WTC11 (cell line): ENCODE measurements around the gene GPR153. TPM values are rescaled to one million over a fixed set of nuclear protein-coding genes. Genes with fewer than 3 reads are reported as not detected.

Experiments used
- ATF1 ChIP-seq: sonication (generic); formaldehyde crosslinking; IDR thresholded peaks from 2 replicates; pipeline ENCODE4 v1.8.1; 2023; ENCODE audit warnings: mild to moderate bottlenecking, moderate library complexity, missing genetic modification reagents
- CREM ChIP-seq: sonication (generic); formaldehyde crosslinking; IDR thresholded peaks from 2 replicates; pipeline ENCODE4 v1.8.1; 2022; ENCODE audit warnings: mild to moderate bottlenecking, missing genetic modification reagents, moderate library complexity
- CTCF ChIP-seq: fragments of 200-600 bp; IDR thresholded peaks from 2 replicates; pipeline ENCODE4 v1.8.0; 2022; ENCODE audit warnings: antibody characterized with exemption
- E2F1 ChIP-seq: sonication (generic); formaldehyde crosslinking; IDR thresholded peaks from 2 replicates; pipeline ENCODE4 v1.8.0; 2022; ENCODE audit warnings: mild to moderate bottlenecking, missing genetic modification reagents
- E2F5 ChIP-seq: sonication (generic); formaldehyde crosslinking; IDR thresholded peaks from 2 replicates; pipeline ENCODE4 v1.8.1; 2022; ENCODE audit warnings: mild to moderate bottlenecking, moderate library complexity, missing genetic modification reagents
- ERG ChIP-seq: fragments of 250-450 bp; sonication (Bioruptor Pico); IDR thresholded peaks from 2 replicates; pipeline ENCODE4 v1.8.0; 2021; ENCODE audit warnings: mild to moderate bottlenecking
- ESRRA ChIP-seq: sonication (generic); formaldehyde crosslinking; IDR thresholded peaks from 2 replicates; pipeline ENCODE4 v1.8.1; 2022; ENCODE audit warnings: mild to moderate bottlenecking, missing genetic modification reagents, borderline replicate concordance
- FOXP4 ChIP-seq: sonication (generic); formaldehyde crosslinking; IDR thresholded peaks from 2 replicates; pipeline ENCODE4 v1.8.0; 2022; ENCODE audit warnings: mild to moderate bottlenecking, missing genetic modification reagents
- HMGA2 ChIP-seq: fragments of 250-450 bp; sonication (Bioruptor Pico); IDR thresholded peaks from 2 replicates; pipeline ENCODE4 v1.4.0; 2021; ENCODE audit warnings: mild to moderate bottlenecking, moderate library complexity
- JUN ChIP-seq: sonication (generic); formaldehyde crosslinking; IDR thresholded peaks from 2 replicates; pipeline ENCODE4 v1.8.0; 2023; ENCODE audit warnings: mild to moderate bottlenecking, missing genetic modification reagents
- MAX ChIP-seq: sonication (generic); formaldehyde crosslinking; IDR thresholded peaks from 2 replicates; pipeline ENCODE4 v1.8.0; 2022; ENCODE audit warnings: mild to moderate bottlenecking, missing genetic modification reagents
- MYBL2 ChIP-seq: sonication (generic); formaldehyde crosslinking; IDR thresholded peaks from 2 replicates; pipeline ENCODE4 v1.8.1; 2023; ENCODE audit warnings: mild to moderate bottlenecking, moderate library complexity, missing genetic modification reagents
- NFE2L1 ChIP-seq: sonication (generic); formaldehyde crosslinking; IDR thresholded peaks from 2 replicates; pipeline ENCODE4 v1.8.1; 2023; ENCODE audit warnings: missing genetic modification reagents
- NR2C2 ChIP-seq: sonication (generic); formaldehyde crosslinking; IDR thresholded peaks from 2 replicates; pipeline ENCODE4 v1.8.0; 2022; ENCODE audit warnings: mild to moderate bottlenecking, missing genetic modification reagents
- OVOL2 ChIP-seq: fragments of 250-450 bp; sonication (Bioruptor Pico); IDR thresholded peaks from 2 replicates; pipeline ENCODE4 v1.9.0; 2021; ENCODE audit warnings: mild to moderate bottlenecking, borderline replicate concordance
- SP1 ChIP-seq: sonication (generic); formaldehyde crosslinking; conservative IDR thresholded peaks from 2 replicates; pipeline ENCODE4 v1.8.1; 2022; ENCODE audit warnings: missing genetic modification reagents
- STAT6 ChIP-seq: sonication (generic); formaldehyde crosslinking; conservative IDR thresholded peaks from 2 replicates; pipeline ENCODE4 v1.8.1; 2023; ENCODE audit warnings: mild to moderate bottlenecking, low read depth, missing genetic modification reagents, moderate library complexity
- USF1 ChIP-seq: sonication (generic); formaldehyde crosslinking; IDR thresholded peaks from 2 replicates; pipeline ENCODE4 v1.8.0; 2022; ENCODE audit warnings: mild to moderate bottlenecking, missing genetic modification reagents
- ZBTB43 ChIP-seq: sonication (generic); formaldehyde crosslinking; IDR thresholded peaks from 2 replicates; pipeline ENCODE4 v1.8.1; 2023; ENCODE audit warnings: mild to moderate bottlenecking, missing genetic modification reagents
- ZMAT4 ChIP-seq: fragments of 250-450 bp; sonication (Bioruptor Pico); IDR thresholded peaks from 2 replicates; pipeline ENCODE4 v1.9.0; 2021; ENCODE audit warnings: mild to moderate bottlenecking
- ZNF317 ChIP-seq: sonication (generic); formaldehyde crosslinking; IDR thresholded peaks from 2 replicates; pipeline ENCODE4 v1.8.1; 2023; ENCODE audit warnings: low read depth, mild to moderate bottlenecking, moderate library complexity, missing genetic modification reagents, borderline replicate concordance
- ZNF423 ChIP-seq: fragments of 250-450 bp; sonication (Bioruptor Pico); IDR thresholded peaks from 2 replicates; pipeline ENCODE4 v2.1.2; 2022; ENCODE audit warnings: mild to moderate bottlenecking, moderate library complexity
- ZNF512 ChIP-seq: sonication (generic); formaldehyde crosslinking; IDR thresholded peaks from 2 replicates; pipeline ENCODE4 v1.8.1; 2022; ENCODE audit warnings: missing genetic modification reagents, borderline replicate concordance
- total RNA-seq: library from RNA; stranded (reverse); gene quantifications from 3 replicates; pipeline ENCODE4 v1.2.3, GENCODE V29; 2021

GPR153 gene
- total RNA-seq, 1 experiment from 2014 or later, result 13.4 TPM

- TF ChIP-seq ZBTB43 (CRISPR knock-in tag), result peak; percentile 78
- no peak for TF ChIP-seq ZNF423 (CRISPR knock-in tag)
- peak; percentile 84; the same call in 1 of the 2 replicates for TF ChIP-seq NFE2L1 (CRISPR knock-in tag)
- TF ChIP-seq E2F5, result peak; percentile 47; the same call in 1 of the 2 replicates
- no peak for TF ChIP-seq ZNF512 (CRISPR knock-in tag)
- TF ChIP-seq OVOL2, result no peak
- TF ChIP-seq NR2C2 (CRISPR knock-in tag), result no peak
- TF ChIP-seq FOXP4 (CRISPR knock-in tag), result peak; percentile 95
- no peak; the same call in 1 of the 2 replicates for TF ChIP-seq HMGA2 (CRISPR knock-in tag)
- TF ChIP-seq ESRRA, result peak; percentile 73; the same call in 1 of the 2 replicates
- TF ChIP-seq SP1 (CRISPR knock-in tag), result peak; percentile 100
- TF ChIP-seq ZMAT4 (CRISPR knock-in tag), result no peak
- TF ChIP-seq ATF1 (CRISPR knock-in tag), result 0 out of 2 replicates have a peak, but pooled peaks have one; percentile 27
- no peak for TF ChIP-seq E2F1 (CRISPR knock-in tag)
- peak; percentile 97 for TF ChIP-seq MAX (CRISPR knock-in tag)
- no peak for TF ChIP-seq ERG
- no peak for TF ChIP-seq STAT6 (CRISPR knock-in tag)
- TF ChIP-seq USF1 (CRISPR knock-in tag), result peak; percentile 74
- peak; percentile 92 for TF ChIP-seq JUN (CRISPR knock-in tag)
- TF ChIP-seq CTCF, result no peak
- TF ChIP-seq MYBL2, result peak; percentile 84; the same call in 1 of the 2 replicates
- peak; percentile 61; the same call in 1 of the 2 replicates for TF ChIP-seq CREM (CRISPR knock-in tag)
- 0 out of 2 replicates have a peak, but pooled peaks have one; percentile 27 for TF ChIP-seq ZNF317 (CRISPR knock-in tag)
These were observed 61.4 kb downstream of the GPR153 start, which contains the start of gene RPL22 (continued) for GRCh38 chr1:6199298-6200187.
